GM21381 (cell line): ENCODE data around the gene USP49.

ENCODE experiments used
- ATAC-seq: cut with Tn5 transposase; IDR thresholded peaks from one replicate; pipeline ENCODE4 v1.9.1; 2021; ENCODE audit warnings: mild to moderate bottlenecking, moderate library complexity; ENCODE audit not compliant: unreplicated experiment

The USP49 gene

GRCh38 chr6:41878246-41878645, 16.9 kb downstream of the USP49 start:
- no peak for ATAC-seq

GRCh38 chr6:41877051-41877680, 18.0 kb downstream of the USP49 start:
- no peak for ATAC-seq

GRCh38 chr6:41874741-41875140, 20.4 kb downstream of the USP49 start:
- no peak for ATAC-seq

- ATAC-seq = no peak
Measured at GRCh38 chr6:41872147-41872546, 23.0 kb downstream of the USP49 start.

- ATAC-seq = no peak
Measured at GRCh38 chr6:41871691-41872090, 23.5 kb downstream of the USP49 start.

- ATAC-seq = no peak
Measured at GRCh38 chr6:41859356-41859755, 35.8 kb downstream of the USP49 start.

- no peak for ATAC-seq
Measured at GRCh38 chr6:41858703-41859102, 36.5 kb downstream of the USP49 start.

- ATAC-seq = no peak
Measured at GRCh38 chr6:41850861-41851260, 44.3 kb downstream of the USP49 start.

- ATAC-seq = no peak
Measured at GRCh38 chr6:41846666-41847237, 48.4 kb downstream of the USP49 start.

- no peak for ATAC-seq
Measured at GRCh38 chr6:41843178-41843577, 52.0 kb downstream of the USP49 start.

GRCh38 chr6:41840326-41840725, 54.8 kb downstream of the USP49 start:
- no peak for ATAC-seq

- ATAC-seq = no peak
Measured at GRCh38 chr6:41836660-41837052, 58.5 kb downstream of the USP49 start.

GRCh38 chr6:41836022-41836659, 59.0 kb downstream of the USP49 start:
- no peak for ATAC-seq

- ATAC-seq = no peak
Measured at GRCh38 chr6:41832263-41832662, 62.9 kb downstream of the USP49 start.

GRCh38 chr6:41826343-41827022, 68.7 kb downstream of the USP49 start:
- ATAC-seq = no peak

GRCh38 chr6:41824571-41825569, 70.3 kb downstream of the USP49 start:
- no peak for ATAC-seq

GRCh38 chr6:41823178-41823577, 72.0 kb downstream of the USP49 start:
- no peak for ATAC-seq

- no peak for ATAC-seq
Measured at GRCh38 chr6:41822021-41822420, 73.2 kb downstream of the USP49 start.

GRCh38 chr6:41821266-41821665, 73.9 kb downstream of the USP49 start:
- ATAC-seq = no peak

- no peak for ATAC-seq
Measured at GRCh38 chr6:41818271-41819054, 76.7 kb downstream of the USP49 start.
